ENCODE results near the gene TSSK3.

DNA sequence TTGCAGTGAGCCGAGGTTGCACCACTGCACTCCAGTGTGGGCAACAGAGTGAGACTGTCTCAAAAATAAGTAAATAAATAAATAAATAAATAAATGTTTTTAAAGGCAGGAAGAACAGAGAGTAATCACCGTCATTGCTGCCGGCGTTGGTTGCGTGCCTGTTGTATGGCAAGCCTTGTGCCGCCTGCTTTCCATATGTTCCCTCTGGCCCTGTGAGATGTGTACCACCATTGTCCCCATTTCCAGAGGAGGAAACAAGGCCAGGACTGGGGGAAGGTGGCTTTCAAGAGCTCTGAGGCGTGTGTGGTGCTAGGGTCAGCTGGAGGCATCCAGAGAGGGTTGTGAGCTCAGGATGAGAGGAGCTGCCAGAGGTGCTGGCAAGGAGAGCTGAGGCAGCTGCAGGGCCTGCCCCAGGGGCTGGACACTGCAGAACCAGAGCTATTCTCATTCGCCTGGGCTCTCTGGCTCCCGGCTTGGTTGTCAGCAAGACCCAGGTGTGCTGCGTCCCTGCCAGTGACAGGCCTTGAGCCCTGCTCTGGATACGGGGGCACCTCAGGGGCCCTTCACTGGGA lies 21.1 kb upstream of the TSSK3 start:
- TF ChIP-seq POLR2A (IDR thresholded peaks at IDR 0.05): no peak
- TF ChIP-seq, protein P1, sequence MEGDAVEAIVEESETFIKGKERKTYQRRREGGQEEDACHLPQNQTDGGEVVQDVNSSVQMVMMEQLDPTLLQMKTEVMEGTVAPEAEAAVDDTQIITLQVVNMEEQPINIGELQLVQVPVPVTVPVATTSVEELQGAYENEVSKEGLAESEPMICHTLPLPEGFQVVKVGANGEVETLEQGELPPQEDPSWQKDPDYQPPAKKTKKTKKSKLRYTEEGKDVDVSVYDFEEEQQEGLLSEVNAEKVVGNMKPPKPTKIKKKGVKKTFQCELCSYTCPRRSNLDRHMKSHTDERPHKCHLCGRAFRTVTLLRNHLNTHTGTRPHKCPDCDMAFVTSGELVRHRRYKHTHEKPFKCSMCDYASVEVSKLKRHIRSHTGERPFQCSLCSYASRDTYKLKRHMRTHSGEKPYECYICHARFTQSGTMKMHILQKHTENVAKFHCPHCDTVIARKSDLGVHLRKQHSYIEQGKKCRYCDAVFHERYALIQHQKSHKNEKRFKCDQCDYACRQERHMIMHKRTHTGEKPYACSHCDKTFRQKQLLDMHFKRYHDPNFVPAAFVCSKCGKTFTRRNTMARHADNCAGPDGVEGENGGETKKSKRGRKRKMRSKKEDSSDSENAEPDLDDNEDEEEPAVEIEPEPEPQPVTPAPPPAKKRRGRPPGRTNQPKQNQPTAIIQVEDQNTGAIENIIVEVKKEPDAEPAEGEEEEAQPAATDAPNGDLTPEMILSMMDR (IDR thresholded peaks at IDR 0.05): no peak
- no peak for TF ChIP-seq POLR2AphosphoS5 (IDR thresholded peaks at IDR 0.05; ENCODE audit: insufficient read depth in 1 of 2, low read depth in 1 of 2)

Data from vagina (tissue), 2 donors.